ENCODE measurements around the gene SORBS2.

The SORBS2 gene

GRCh38 chr4:185671066-185671465, 140.9 kb downstream of the SORBS2 start:
- Histone ChIP-seq H3K4me1 (ENCODE audit: insufficient read depth, low read length, poor library complexity, severe bottlenecking) (no peaks in the 10 kb centered on the region), H2AFZ (ENCODE audit: low read length) (no peak overlapping the region), H3K9me3 (ENCODE audit: insufficient read depth, low read depth, low read length) (no peaks in the 10 kb centered on the region), H3K27me3 (ENCODE audit: insufficient read depth, low read length, poor library complexity, severe bottlenecking) (no peaks in the 10 kb centered on the region), H3F3A (ENCODE audit: low read depth) (no peaks in the 10 kb centered on the region), H3K4me3 (ENCODE audit: low read length, poor library complexity, severe bottlenecking) (no peak overlapping the region), H3K79me2 (ENCODE audit: insufficient read depth, low read length) (no peaks in the 10 kb centered on the region), H3K36me3 (ENCODE audit: insufficient read depth, low read length) (no peaks in the 10 kb centered on the region), H4K20me1 (ENCODE audit: insufficient read depth, low read length, poor library complexity, severe bottlenecking) (no peaks in the 10 kb centered on the region), H3K9me2 (replicated peaks; ENCODE audit: low read depth, low read length) (no peaks in the 10 kb centered on the region), H3K4me2 (ENCODE audit: low read depth, low read length, poor library complexity, severe bottlenecking) (no peak overlapping the region), H3K9ac (ENCODE audit: low read depth, low read length, poor library complexity, severe bottlenecking) (no peak overlapping the region)
- TF ChIP-seq EZH2phosphoT487 (IDR thresholded peaks at IDR 0.05; ENCODE audit: borderline replicate concordance), result no peak
- TF ChIP-seq CTCF (conservative IDR thresholded peaks at IDR 0.05; ENCODE audit: low read length), result no peak

GRCh38 chr4:185669288-185669687, 142.7 kb downstream of the SORBS2 start:
- Histone ChIP-seq H3K9ac (ENCODE audit: low read depth, low read length, poor library complexity, severe bottlenecking) (no peak overlapping the region), H3K9me3 (ENCODE audit: insufficient read depth, low read depth, low read length) (no peaks in the 10 kb centered on the region), H3K9me2 (replicated peaks; ENCODE audit: low read depth, low read length) (no peaks in the 10 kb centered on the region), H3K27me3 (ENCODE audit: insufficient read depth, low read length, poor library complexity, severe bottlenecking) (no peaks in the 10 kb centered on the region), H3K79me2 (ENCODE audit: insufficient read depth, low read length) (no peaks in the 10 kb centered on the region), H3K4me2 (ENCODE audit: low read depth, low read length, poor library complexity, severe bottlenecking) (no peak overlapping the region), H2AFZ (ENCODE audit: low read length) (no peak overlapping the region), H3K36me3 (ENCODE audit: insufficient read depth, low read length) (no peaks in the 10 kb centered on the region), H3F3A (ENCODE audit: low read depth) (no peaks in the 10 kb centered on the region), H3K4me1 (ENCODE audit: insufficient read depth, low read length, poor library complexity, severe bottlenecking) (no peaks in the 10 kb centered on the region), H3K4me3 (ENCODE audit: low read length, poor library complexity, severe bottlenecking) (no peak overlapping the region), H4K20me1 (ENCODE audit: insufficient read depth, low read length, poor library complexity, severe bottlenecking) (no peaks in the 10 kb centered on the region)
- TF ChIP-seq CTCF (conservative IDR thresholded peaks at IDR 0.05; ENCODE audit: low read length) (no peak), EZH2phosphoT487 (IDR thresholded peaks at IDR 0.05; ENCODE audit: borderline replicate concordance) (no peak)

- Histone ChIP-seq H3K9me2 (replicated peaks; ENCODE audit: low read depth, low read length) (no peaks in the 10 kb centered on the region), H3K36me3 (ENCODE audit: insufficient read depth, low read length) (no peaks in the 10 kb centered on the region), H4K20me1 (ENCODE audit: insufficient read depth, low read length, poor library complexity, severe bottlenecking) (no peaks in the 10 kb centered on the region), H3K9ac (ENCODE audit: low read depth, low read length, poor library complexity, severe bottlenecking) (no peak overlapping the region), H3F3A (ENCODE audit: low read depth) (no peaks in the 10 kb centered on the region), H3K4me3 (ENCODE audit: low read length, poor library complexity, severe bottlenecking) (no peak overlapping the region), H3K79me2 (ENCODE audit: insufficient read depth, low read length) (no peaks in the 10 kb centered on the region), H3K27me3 (ENCODE audit: insufficient read depth, low read length, poor library complexity, severe bottlenecking) (no peaks in the 10 kb centered on the region), H3K4me1 (ENCODE audit: insufficient read depth, low read length, poor library complexity, severe bottlenecking) (no peaks in the 10 kb centered on the region), H3K4me2 (ENCODE audit: low read depth, low read length, poor library complexity, severe bottlenecking) (no peak overlapping the region), H2AFZ (ENCODE audit: low read length) (no peak overlapping the region), H3K9me3 (ENCODE audit: insufficient read depth, low read depth, low read length) (no peaks in the 10 kb centered on the region)
- TF ChIP-seq CTCF (conservative IDR thresholded peaks at IDR 0.05; ENCODE audit: low read length), result no peak
- TF ChIP-seq EZH2phosphoT487 (IDR thresholded peaks at IDR 0.05; ENCODE audit: borderline replicate concordance), result no peak
Measured at GRCh38 chr4:185666156-185666555, 145.8 kb downstream of the SORBS2 start.

Data from Loucy (cell line).